ENCODE results near the gene TPM3. TPM values are rescaled to one million over a fixed set of nuclear protein-coding genes. Genes with fewer than 3 reads are reported as not detected.

The TPM3 gene
- total and polyA plus RNA-seq, 9 of the 15 experiments (the other 6 are each of a cell fraction or from before 2014, with no cell fraction given), result 202 to 604 (median 421) TPM

DNA sequence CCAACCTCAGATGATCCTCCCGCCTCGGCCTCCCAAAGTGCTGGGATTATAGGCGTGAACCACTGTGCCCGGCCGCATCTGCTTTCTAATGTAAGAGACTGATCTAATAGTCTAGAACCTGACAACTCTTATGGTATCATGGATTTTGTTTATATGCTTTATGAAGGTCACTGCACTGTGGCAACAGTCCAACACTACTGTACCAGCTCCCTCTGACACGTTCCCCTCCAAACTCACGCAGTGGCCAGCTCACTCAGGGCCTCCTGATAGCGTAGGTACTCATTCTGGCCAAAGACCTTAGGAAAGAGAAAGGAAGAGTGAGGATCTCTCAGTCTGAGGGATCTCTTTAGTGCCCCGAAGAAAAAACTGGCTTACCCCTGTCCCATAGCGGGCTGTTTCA is 20.2 kb upstream of the TPM3 start:
- FAIRE-seq, result no peak
- Histone ChIP-seq H3K9me3 (replicated peaks; ENCODE audit: control insufficient read depth, insufficient read depth, low read depth, low read length) (no peaks in the 10 kb centered on the region), H3K4me1 (replicated peaks in 1 of 2; ENCODE audit: control insufficient read depth in 2 of 2, insufficient read depth in 2 of 2, low read length in 2 of 2) (no peaks in the 10 kb centered on the region; a peak in 1 of 5 replicates), H3K79me2 (ENCODE audit: control insufficient read depth, insufficient read depth, low read length) (peaks cover 19% of the 10 kb centered on the region), H4K20me1 (replicated peaks; ENCODE audit: control insufficient read depth, insufficient read depth, low read length) (no peaks in the 10 kb centered on the region; the same call in 1 of the 2 replicates), H3K9me1 (ENCODE audit: control insufficient read depth, insufficient read depth, low read length) (no peaks in the 10 kb centered on the region), H3K36me3 (ENCODE audit: control insufficient read depth, insufficient read depth, low read length) (peaks cover 79% of the 10 kb centered on the region), H3K4me2 (ENCODE audit: insufficient read depth, low read length) (no peak overlapping the region), H3K9ac (ENCODE audit: insufficient read depth in 1 of 2, low read depth in 2 of 2, low read length in 2 of 2) (no peak overlapping the region), H3K4me3 (no peak overlapping the region), H3K27ac (ENCODE audit: extremely low read depth, low read depth, low read length) (no peak overlapping the region), H2AFZ (ENCODE audit: low read depth, low read length) (no peak overlapping the region), H3K27me3 (ENCODE audit: control insufficient read depth in 2 of 2, insufficient read depth in 2 of 2, low read length in 2 of 2) (no peaks in the 10 kb centered on the region)
- ATAC-seq, result no peak
- POLR2A ChIA-PET, result no interaction called here
- no peak for TF ChIP-seq NCOR1 (IDR thresholded peaks at IDR 0.05)
- 97% methylated on average over 10 of the region's 10 CpGs for WGBS (ENCODE audit: insufficient coverage, low coverage, missing lambda C conversion rate)
- in situ Hi-C loops (cut with MboI), result no loop called here
- intact Hi-C loops (cut with micrococcal nuclease), result no loop called here
- CTCF ChIA-PET (ENCODE audit: low intra/inter-chr PET ratio), result no interaction called here
- DNase-seq (ENCODE audit: extremely low read depth in 1 of 4, low spot score in 3 of 4), result no peak
- BruUV-seq (replicated peaks), result no TSS peak

DNA sequence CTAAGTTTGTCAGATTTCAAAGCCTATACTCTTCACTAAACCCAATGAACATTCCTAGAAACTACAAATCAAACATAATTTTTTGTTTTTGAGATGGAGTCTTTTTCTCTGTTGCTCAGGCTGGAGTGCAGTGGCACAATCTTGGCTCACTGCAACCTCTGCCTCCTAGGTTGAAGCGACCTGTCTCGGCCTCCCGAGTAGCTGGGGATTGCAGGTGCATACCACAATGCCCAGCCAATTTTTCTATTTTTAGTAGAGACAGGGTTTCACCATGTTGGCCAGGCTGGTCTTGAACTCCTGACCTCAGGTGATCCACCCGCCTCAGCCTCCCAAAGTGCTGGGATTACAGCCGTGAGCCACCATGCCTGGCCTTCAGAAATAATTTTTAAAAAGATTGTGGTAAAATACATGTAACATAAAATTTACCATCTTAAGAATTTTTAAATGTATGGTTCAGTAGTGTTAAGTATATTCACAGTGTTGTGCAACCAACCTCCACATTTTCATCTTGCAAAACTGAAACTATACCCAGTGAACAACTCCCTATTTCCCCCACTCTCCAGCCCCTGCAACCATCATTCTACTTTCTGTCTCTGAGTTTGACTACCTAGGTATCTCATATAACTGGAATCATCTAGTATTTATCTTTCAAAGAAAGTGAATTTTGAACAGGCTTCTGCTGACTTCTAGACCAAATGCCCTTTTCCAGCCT is 16.9 kb upstream of the TPM3 start:
- H3K79me2 ChIP-seq (ENCODE audit: control insufficient read depth, insufficient read depth, low read length), result no peaks in the 10 kb centered on the region
- no peaks in the 10 kb centered on the region for H3K9me3 ChIP-seq (replicated peaks; ENCODE audit: control insufficient read depth, insufficient read depth, low read depth, low read length)
- TF ChIP-seq ELF4 (CRISPR knock-in tag; IDR thresholded peaks at IDR 0.05) (no peak), CEBPG (CRISPR knock-in tag; IDR thresholded peaks at IDR 0.05) (no peak), CEBPG (tag; conservative IDR thresholded peaks at IDR 0.05 in 1 of 2, IDR thresholded peaks at IDR 0.05 in 1 of 2) (0 out of 4 replicates have a peak, but pooled peaks of 1 of the 2 experiments have one; percentile 30)
- H3K9me1 ChIP-seq (ENCODE audit: control insufficient read depth, insufficient read depth, low read length), result no peaks in the 10 kb centered on the region
- no peaks in the 10 kb centered on the region; the same call in 1 of the 2 replicates for H4K20me1 ChIP-seq (replicated peaks; ENCODE audit: control insufficient read depth, insufficient read depth, low read length)
- in situ Hi-C loops (cut with MboI), result no loop called here
- FAIRE-seq, result no peak
- H2AFZ ChIP-seq (ENCODE audit: low read depth, low read length), result no peak overlapping the region
- no peak for ATAC-seq
- no peak overlapping the region for H3K4me3 ChIP-seq
- H3K36me3 ChIP-seq (ENCODE audit: control insufficient read depth, insufficient read depth, low read length), result peaks cover 65% of the 10 kb centered on the region
- ChIA-PET POLR2A (interaction anchor here (0.6 to 1.7 kb wide), 2 partner anchors 9 to 147 kb away, joined by 3 to 4 read pairs; no protein-coding TSS in a partner anchor), CTCF (ENCODE audit: low intra/inter-chr PET ratio) (interaction anchor here (1.2 kb wide), 1 partner anchor 10 kb away, joined by 4 read pairs; no protein-coding TSS in a partner anchor)
- H3K4me1 ChIP-seq (replicated peaks in 1 of 2; ENCODE audit: control insufficient read depth in 2 of 2, insufficient read depth in 2 of 2, low read length in 2 of 2), result no peaks in the 10 kb centered on the region; a peak in 1 of 5 replicates
- no peaks in the 10 kb centered on the region for H3K27me3 ChIP-seq (ENCODE audit: control insufficient read depth in 2 of 2, insufficient read depth in 2 of 2, low read length in 2 of 2)
- intact Hi-C loops (cut with micrococcal nuclease), result no loop called here
- no TSS peak for BruUV-seq (replicated peaks)
- no peak overlapping the region for H3K27ac ChIP-seq (ENCODE audit: extremely low read depth, low read depth, low read length)
- no peak overlapping the region for H3K9ac ChIP-seq (ENCODE audit: insufficient read depth in 1 of 2, low read depth in 2 of 2, low read length in 2 of 2)
- no peak for DNase-seq (ENCODE audit: extremely low read depth in 1 of 4, low spot score in 3 of 4)
- H3K4me2 ChIP-seq (ENCODE audit: insufficient read depth, low read length), result no peak overlapping the region
- WGBS (ENCODE audit: insufficient coverage, low coverage, missing lambda C conversion rate), result 93% methylated on average over 5 of the region's 5 CpGs

Measured in K562 (cell line).